ENCODE results near the gene UGT2B7. TPM values are rescaled to one million over a fixed set of nuclear protein-coding genes. Genes with fewer than 3 reads are reported as not detected.
"Not testable (repeated sequence)": the region's sequence is repeated elsewhere in the genome, so short reads cannot be mapped to it uniquely, and the experiment has no call there.

UGT2B7 gene
- total and polyA plus RNA-seq, 4 experiments from 2014 or later = not detected

DNA sequence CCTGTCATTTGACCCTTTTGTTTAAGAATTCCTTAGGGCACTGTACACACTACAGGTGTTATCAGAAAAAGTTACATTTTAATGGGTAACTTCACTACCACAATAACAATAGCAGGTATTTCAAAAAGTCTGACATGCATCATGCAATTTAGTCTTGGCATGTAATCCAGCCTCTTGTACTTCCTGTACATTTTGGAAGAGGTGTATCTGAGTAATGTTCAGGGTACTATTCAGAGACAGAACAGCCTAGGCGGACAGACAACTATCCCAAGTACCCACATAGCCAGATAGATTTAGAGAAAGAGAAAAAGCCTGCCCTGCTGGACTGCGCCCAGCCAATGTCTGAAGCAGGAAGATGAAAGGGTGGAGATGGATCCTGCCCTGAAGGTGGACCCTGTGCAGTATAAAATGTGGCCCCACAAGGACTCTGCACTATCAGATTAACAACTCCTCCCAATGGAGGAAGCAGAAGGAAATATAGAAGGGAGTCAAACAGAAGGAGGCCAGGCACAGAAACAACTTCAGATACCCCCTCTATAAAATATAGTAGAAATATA lies 8.5 kb downstream of the UGT2B7 start:
- Histone ChIP-seq H3K36me3 (ENCODE audit: insufficient read depth, low read length) (no peaks in the 10 kb centered on the region), H3K4me3 (ENCODE audit: low read length in 2 of 2) (no peak overlapping the region), H3K9me3 (ENCODE audit: control insufficient read depth in 1 of 2, low read length in 2 of 2) (no peaks in the 10 kb centered on the region), H3K27ac (ENCODE audit: low read depth, low read length) (no peak overlapping the region), H3K27me3 (ENCODE audit: insufficient read depth, low read length) (no peaks in the 10 kb centered on the region), H3K4me1 (ENCODE audit: insufficient read depth, low read length) (no peaks in the 10 kb centered on the region)
- Mint-ChIP-seq H3K9me3 (peaks cover 0 to 3% (median 0%) of the 10 kb centered on the region in 8 donors), H3K27me3 (no peaks in the 10 kb centered on the region), H3K4me1 (no peaks in the 10 kb centered on the region), H3K4me3 (no peak overlapping the region), H3K36me3 (no peaks in the 10 kb centered on the region), H3K27ac (no peak overlapping the region)
- intact Hi-C loops (cut with micrococcal nuclease) = no loop called here
- POLR2A ChIA-PET (ENCODE audit: partially characterized antibody) = no interaction called here
- no peak for DNase-seq
- CTCF ChIA-PET (ENCODE audit: partially characterized antibody) = no interaction called here

DNA sequence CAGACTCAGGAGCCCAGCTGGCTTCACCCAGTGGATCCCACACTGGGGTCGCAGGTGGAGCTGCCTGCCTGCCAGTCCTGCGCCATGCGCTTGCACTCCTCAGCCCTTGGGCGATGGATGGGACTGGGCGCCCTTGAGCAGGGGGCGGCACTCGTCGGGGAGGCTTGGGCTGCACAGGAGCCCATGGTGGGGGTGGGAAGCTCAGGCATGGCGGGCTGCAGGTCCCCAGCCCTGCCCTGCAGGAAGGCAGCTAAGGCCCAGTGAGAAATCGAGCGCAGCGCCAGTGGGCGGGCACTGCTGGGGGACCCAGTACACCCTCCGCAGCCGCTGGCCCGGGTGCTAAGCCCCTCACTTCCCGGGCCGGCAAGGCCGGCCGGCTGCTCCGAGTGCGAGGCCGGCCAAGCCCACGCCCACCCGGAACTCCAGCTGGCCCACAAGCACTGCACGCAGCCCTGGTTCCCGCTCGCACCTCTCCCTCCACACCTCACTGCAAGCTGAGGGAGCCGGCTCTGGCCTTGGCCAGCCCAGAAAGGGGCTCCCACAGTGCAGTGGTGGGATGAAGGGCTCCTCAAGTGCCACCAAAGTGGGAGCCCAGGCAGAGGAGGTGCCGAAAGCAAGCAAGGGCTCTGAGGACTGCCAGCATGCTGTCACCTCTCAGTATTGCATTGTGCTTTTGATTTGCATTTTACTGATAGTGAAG lies 19.0 kb downstream of the UGT2B7 start:
- H3K36me3 ChIP-seq (ENCODE audit: insufficient read depth, low read length); DNase-seq; H3K36me3 Mint-ChIP-seq; CTCF ChIA-PET (ENCODE audit: partially characterized antibody); H3K4me1 Mint-ChIP-seq; H3K27me3 ChIP-seq (ENCODE audit: insufficient read depth, low read length); POLR2A ChIA-PET (ENCODE audit: partially characterized antibody); H3K27me3 Mint-ChIP-seq; intact Hi-C loops (cut with micrococcal nuclease); H3K27ac Mint-ChIP-seq; H3K4me3 ChIP-seq (ENCODE audit: low read length in 2 of 2); H3K9me3 ChIP-seq (ENCODE audit: control insufficient read depth in 1 of 2, low read length in 2 of 2); H3K4me3 Mint-ChIP-seq; H3K4me1 ChIP-seq (ENCODE audit: insufficient read depth, low read length); H3K9me3 Mint-ChIP-seq; H3K27ac ChIP-seq (ENCODE audit: low read depth, low read length): not testable (repeated sequence)

DNA sequence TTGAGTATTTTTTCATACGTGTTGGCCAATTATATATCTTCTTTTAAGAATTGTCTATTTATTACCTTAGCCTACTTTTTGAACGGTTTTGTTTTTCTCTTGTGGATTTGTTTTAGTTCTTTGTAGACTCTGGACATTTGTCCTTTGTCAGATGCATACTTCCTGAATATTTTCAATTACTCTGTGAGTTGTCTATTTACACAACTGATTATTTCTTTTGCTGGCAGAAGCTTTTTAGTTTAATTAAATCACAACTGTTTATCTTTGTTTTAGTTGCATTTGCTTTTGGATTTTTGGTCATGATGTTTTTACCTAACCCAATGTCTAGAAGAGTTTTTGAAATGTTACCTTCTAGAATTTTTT lies 19.6 kb downstream of the UGT2B7 start:
- Histone ChIP-seq H3K27me3 (ENCODE audit: insufficient read depth, low read length) (no peaks in the 10 kb centered on the region), H3K27ac (ENCODE audit: low read depth, low read length) (no peak overlapping the region), H3K36me3 (ENCODE audit: insufficient read depth, low read length) (no peaks in the 10 kb centered on the region), H3K4me3 (ENCODE audit: low read length in 2 of 2) (no peak overlapping the region), H3K4me1 (ENCODE audit: insufficient read depth, low read length) (no peaks in the 10 kb centered on the region), H3K9me3 (ENCODE audit: control insufficient read depth in 1 of 2, low read length in 2 of 2) (no peaks in the 10 kb centered on the region)
- H3K27ac Mint-ChIP-seq = no peak overlapping the region
- ChIA-PET POLR2A (ENCODE audit: partially characterized antibody) (no interaction called here), CTCF (ENCODE audit: partially characterized antibody) (no interaction called here)
- H3K9me3 Mint-ChIP-seq = peaks cover 0 to 2% (median 0%) of the 10 kb centered on the region in 8 donors
- H3K4me1 Mint-ChIP-seq = no peaks in the 10 kb centered on the region
- H3K27me3 Mint-ChIP-seq = peaks cover 0 to 2% of the 10 kb centered on the region in 2 donors
- no peak for DNase-seq
- intact Hi-C loops (cut with micrococcal nuclease) = no loop called here
- no peak overlapping the region for H3K4me3 Mint-ChIP-seq
- H3K36me3 Mint-ChIP-seq = no peaks in the 10 kb centered on the region

- H3K4me1 ChIP-seq (ENCODE audit: insufficient read depth, low read length) = no peaks in the 10 kb centered on the region
Observed at GRCh38 chr4:69116645-69117321, 20.5 kb downstream of the UGT2B7 start.

GRCh38 chr4:69120870-69121269 lies 24.6 kb downstream of the UGT2B7 start:
- Histone ChIP-seq H3K27ac (ENCODE audit: low read depth, low read length) (no peak overlapping the region), H3K27me3 (ENCODE audit: insufficient read depth, low read length) (no peaks in the 10 kb centered on the region), H3K4me3 (ENCODE audit: low read length in 2 of 2) (no peak overlapping the region), H3K36me3 (ENCODE audit: insufficient read depth, low read length) (no peaks in the 10 kb centered on the region), H3K9me3 (ENCODE audit: control insufficient read depth in 1 of 2, low read length in 2 of 2) (no peaks in the 10 kb centered on the region), H3K4me1 (ENCODE audit: insufficient read depth, low read length) (no peaks in the 10 kb centered on the region)
- Mint-ChIP-seq H3K4me1 (no peaks in the 10 kb centered on the region), H3K27me3 (no peaks in the 10 kb centered on the region), H3K9me3 (peaks cover 0 to 2% (median 0%) of the 10 kb centered on the region in 8 donors), H3K4me3 (no peak overlapping the region), H3K27ac (no peak overlapping the region), H3K36me3 (no peaks in the 10 kb centered on the region)
- ChIA-PET CTCF (ENCODE audit: partially characterized antibody) (no interaction called here), POLR2A (ENCODE audit: partially characterized antibody) (no interaction called here)
- intact Hi-C loops (cut with micrococcal nuclease) = no loop called here
- DNase-seq = no peak

More at GRCh38 chr4:69116645-69117321, 20.5 kb downstream of the UGT2B7 start:
- no peaks in the 10 kb centered on the region for H3K4me1 Mint-ChIP-seq
- Histone ChIP-seq H3K4me3 (ENCODE audit: low read length in 2 of 2) (no peak overlapping the region), H3K9me3 (ENCODE audit: control insufficient read depth in 1 of 2, low read length in 2 of 2) (no peaks in the 10 kb centered on the region), H3K36me3 (ENCODE audit: insufficient read depth, low read length) (no peaks in the 10 kb centered on the region), H3K27ac (ENCODE audit: low read depth, low read length) (no peak overlapping the region), H3K27me3 (ENCODE audit: insufficient read depth, low read length) (no peaks in the 10 kb centered on the region)
- DNase-seq = no peak
- intact Hi-C loops (cut with micrococcal nuclease) = no loop called here
- H3K4me3 Mint-ChIP-seq = peak overlapping the region in 1 of 8 donors; percentile 4
- no peaks in the 10 kb centered on the region for H3K27me3 Mint-ChIP-seq
- CTCF ChIA-PET (ENCODE audit: partially characterized antibody) = no interaction called here
- POLR2A ChIA-PET (ENCODE audit: partially characterized antibody) = no interaction called here
- no peaks in the 10 kb centered on the region for H3K36me3 Mint-ChIP-seq
- H3K27ac Mint-ChIP-seq = no peak overlapping the region
- peaks cover 0 to 2% (median 0%) of the 10 kb centered on the region in 8 donors for H3K9me3 Mint-ChIP-seq

GRCh38 chr4:69122476-69122875 lies 26.2 kb downstream of the UGT2B7 start:
- Mint-ChIP-seq H3K27ac (no peak overlapping the region), H3K27me3 (no peaks in the 10 kb centered on the region), H3K4me3 (no peak overlapping the region), H3K4me1 (no peaks in the 10 kb centered on the region), H3K36me3 (no peaks in the 10 kb centered on the region), H3K9me3 (peaks cover 0 to 2% (median 0%) of the 10 kb centered on the region in 8 donors)
- intact Hi-C loops (cut with micrococcal nuclease) = no loop called here
- Histone ChIP-seq H3K27me3 (ENCODE audit: insufficient read depth, low read length) (no peaks in the 10 kb centered on the region), H3K36me3 (ENCODE audit: insufficient read depth, low read length) (no peaks in the 10 kb centered on the region), H3K4me1 (ENCODE audit: insufficient read depth, low read length) (no peaks in the 10 kb centered on the region), H3K27ac (ENCODE audit: low read depth, low read length) (no peak overlapping the region), H3K9me3 (ENCODE audit: control insufficient read depth in 1 of 2, low read length in 2 of 2) (no peaks in the 10 kb centered on the region), H3K4me3 (ENCODE audit: low read length in 2 of 2) (no peak overlapping the region)
- ChIA-PET POLR2A (ENCODE audit: partially characterized antibody) (no interaction called here), CTCF (ENCODE audit: partially characterized antibody) (no interaction called here)
- DNase-seq = no peak

- Histone ChIP-seq H3K27me3 (ENCODE audit: insufficient read depth, low read length) (no peaks in the 10 kb centered on the region), H3K4me1 (ENCODE audit: insufficient read depth, low read length) (no peaks in the 10 kb centered on the region), H3K4me3 (ENCODE audit: low read length in 2 of 2) (no peak overlapping the region), H3K27ac (ENCODE audit: low read depth, low read length) (no peak overlapping the region), H3K9me3 (ENCODE audit: control insufficient read depth in 1 of 2, low read length in 2 of 2) (no peaks in the 10 kb centered on the region), H3K36me3 (ENCODE audit: insufficient read depth, low read length) (no peaks in the 10 kb centered on the region)
- H3K9me3 Mint-ChIP-seq = no peaks in the 10 kb centered on the region
- H3K27ac Mint-ChIP-seq = no peak overlapping the region
- ChIA-PET POLR2A (ENCODE audit: partially characterized antibody) (no interaction called here), CTCF (ENCODE audit: partially characterized antibody) (no interaction called here)
- no peaks in the 10 kb centered on the region for H3K4me1 Mint-ChIP-seq
- no peak for DNase-seq
- no peaks in the 10 kb centered on the region for H3K27me3 Mint-ChIP-seq
- intact Hi-C loops (cut with micrococcal nuclease) = no loop called here
- no peak overlapping the region for H3K4me3 Mint-ChIP-seq
- no peaks in the 10 kb centered on the region for H3K36me3 Mint-ChIP-seq
Observed at GRCh38 chr4:69124941-69125340, 28.7 kb downstream of the UGT2B7 start.
